ENCODE results near the gene SGSM2. TPM values are rescaled to one million over a fixed set of nuclear protein-coding genes. Genes with fewer than 3 reads are reported as not detected.
A peak's percentile ranks its signal among the peaks of the same experiment; 100 is the strongest.

SGSM2 gene
- total RNA-seq, 1 donor from 2014 or later: 127 TPM

DNA sequence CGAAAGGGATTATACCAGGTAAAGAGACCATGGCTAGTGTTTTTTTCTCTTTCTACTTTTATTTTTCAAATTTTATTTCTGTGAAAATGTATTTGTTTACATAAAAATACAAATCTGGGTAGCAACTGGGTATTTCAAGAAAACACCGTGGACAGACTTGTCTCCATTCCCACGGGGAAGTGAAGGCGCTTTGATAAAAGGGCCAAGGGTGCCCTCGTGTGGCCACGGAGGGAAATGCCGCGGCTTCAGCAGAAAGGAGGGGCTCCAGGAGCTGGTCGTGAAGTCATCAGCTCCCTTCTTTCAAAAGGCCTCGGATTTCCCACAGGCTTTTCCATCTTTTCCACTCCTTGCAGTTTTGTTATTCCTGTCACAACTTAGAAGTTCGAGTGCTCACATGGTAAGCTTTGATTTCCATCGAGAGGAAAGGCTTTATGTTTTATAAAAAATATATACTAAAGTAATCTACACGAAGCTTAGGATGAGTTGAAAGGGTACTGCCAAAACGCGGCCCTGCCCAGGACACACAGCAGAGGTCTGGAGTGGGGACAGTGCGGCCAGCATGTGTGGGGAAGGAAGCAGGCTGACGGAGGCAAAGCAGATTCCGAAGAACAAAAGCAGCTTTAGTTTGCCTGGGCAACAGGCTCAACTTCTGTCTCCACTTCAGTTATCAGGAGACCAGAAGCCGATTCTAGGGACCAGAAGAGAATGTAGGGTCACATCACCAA, 78.9 kb downstream of the SGSM2 start:
- H3K27ac Mint-ChIP-seq: no peak overlapping the region
- no peak overlapping the region for H3K4me3 Mint-ChIP-seq (ENCODE audit: low read depth)
- no peaks in the 10 kb centered on the region for H3K27me3 Mint-ChIP-seq
- peak; percentile 91 for DNase-seq (ENCODE audit: low spot score, unreplicated experiment)
- H3K9me3 Mint-ChIP-seq (ENCODE audit: low read depth): no peaks in the 10 kb centered on the region
- H3K4me1 Mint-ChIP-seq (ENCODE audit: low read depth): no peaks in the 10 kb centered on the region
- TF ChIP-seq, protein P1, sequence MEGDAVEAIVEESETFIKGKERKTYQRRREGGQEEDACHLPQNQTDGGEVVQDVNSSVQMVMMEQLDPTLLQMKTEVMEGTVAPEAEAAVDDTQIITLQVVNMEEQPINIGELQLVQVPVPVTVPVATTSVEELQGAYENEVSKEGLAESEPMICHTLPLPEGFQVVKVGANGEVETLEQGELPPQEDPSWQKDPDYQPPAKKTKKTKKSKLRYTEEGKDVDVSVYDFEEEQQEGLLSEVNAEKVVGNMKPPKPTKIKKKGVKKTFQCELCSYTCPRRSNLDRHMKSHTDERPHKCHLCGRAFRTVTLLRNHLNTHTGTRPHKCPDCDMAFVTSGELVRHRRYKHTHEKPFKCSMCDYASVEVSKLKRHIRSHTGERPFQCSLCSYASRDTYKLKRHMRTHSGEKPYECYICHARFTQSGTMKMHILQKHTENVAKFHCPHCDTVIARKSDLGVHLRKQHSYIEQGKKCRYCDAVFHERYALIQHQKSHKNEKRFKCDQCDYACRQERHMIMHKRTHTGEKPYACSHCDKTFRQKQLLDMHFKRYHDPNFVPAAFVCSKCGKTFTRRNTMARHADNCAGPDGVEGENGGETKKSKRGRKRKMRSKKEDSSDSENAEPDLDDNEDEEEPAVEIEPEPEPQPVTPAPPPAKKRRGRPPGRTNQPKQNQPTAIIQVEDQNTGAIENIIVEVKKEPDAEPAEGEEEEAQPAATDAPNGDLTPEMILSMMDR (IDR thresholded peaks at IDR 0.05; ENCODE audit: unreplicated experiment): peak; percentile 97
- H3K36me3 Mint-ChIP-seq (ENCODE audit: insufficient read depth): peaks cover 11% of the 10 kb centered on the region

DNA sequence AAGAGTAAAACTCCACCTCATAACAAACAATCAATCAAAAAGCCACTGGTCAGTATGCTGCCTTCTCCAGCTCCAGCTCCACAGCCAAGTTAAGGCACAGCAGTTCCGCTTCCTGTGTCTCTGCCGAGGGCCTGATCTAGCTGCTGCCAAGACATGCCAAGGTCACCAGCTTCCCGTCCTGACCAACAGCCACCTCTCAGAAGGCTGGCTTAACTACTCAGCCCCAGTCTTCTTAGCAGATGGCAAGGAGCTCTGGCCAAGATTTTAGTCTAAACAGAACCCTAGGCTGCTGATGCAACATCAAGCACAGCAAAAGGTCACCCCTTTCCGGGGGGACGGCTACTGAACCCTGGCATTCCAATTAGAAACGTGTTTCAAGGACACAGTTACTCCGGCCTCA, 81.3 kb downstream of the SGSM2 start:
- no peak overlapping the region for H3K4me3 Mint-ChIP-seq (ENCODE audit: low read depth)
- H3K27me3 Mint-ChIP-seq: no peaks in the 10 kb centered on the region
- peaks cover 10% of the 10 kb centered on the region for H3K36me3 Mint-ChIP-seq (ENCODE audit: insufficient read depth)
- no peak for DNase-seq (ENCODE audit: low spot score, unreplicated experiment)
- H3K4me1 Mint-ChIP-seq (ENCODE audit: low read depth): no peaks in the 10 kb centered on the region
- no peaks in the 10 kb centered on the region for H3K9me3 Mint-ChIP-seq (ENCODE audit: low read depth)
- H3K27ac Mint-ChIP-seq: no peak overlapping the region
- TF ChIP-seq, protein P1 (IDR thresholded peaks at IDR 0.05; ENCODE audit: unreplicated experiment): no peak

DNA sequence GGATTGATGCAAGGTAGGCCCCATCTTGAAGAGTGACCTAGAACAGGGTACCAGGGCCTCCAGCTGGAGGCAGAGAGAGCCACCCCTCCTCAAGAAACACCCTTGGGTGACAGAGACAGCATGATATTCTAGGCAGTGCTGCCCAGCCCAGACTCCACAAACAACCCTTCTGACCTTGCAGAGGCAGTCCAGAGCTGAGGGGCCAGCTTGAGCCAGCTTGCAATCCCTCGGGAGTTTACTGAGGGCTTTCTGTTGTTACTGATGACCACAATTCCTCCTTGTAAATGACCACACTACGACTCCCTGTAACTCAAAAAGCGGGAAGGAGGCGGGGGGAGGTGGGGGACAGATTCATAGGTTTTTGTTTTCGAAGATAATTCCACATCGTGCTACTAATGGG, 82.2 kb downstream of the SGSM2 start:
- TF ChIP-seq, protein P1 (IDR thresholded peaks at IDR 0.05; ENCODE audit: unreplicated experiment): no peak
- Mint-ChIP-seq H3K36me3 (ENCODE audit: insufficient read depth) (peaks cover 5% of the 10 kb centered on the region), H3K9me3 (ENCODE audit: low read depth) (no peaks in the 10 kb centered on the region), H3K4me1 (ENCODE audit: low read depth) (no peaks in the 10 kb centered on the region), H3K27me3 (no peaks in the 10 kb centered on the region), H3K27ac (no peak overlapping the region), H3K4me3 (ENCODE audit: low read depth) (no peak overlapping the region)
- no peak for DNase-seq (ENCODE audit: low spot score, unreplicated experiment)

DNA sequence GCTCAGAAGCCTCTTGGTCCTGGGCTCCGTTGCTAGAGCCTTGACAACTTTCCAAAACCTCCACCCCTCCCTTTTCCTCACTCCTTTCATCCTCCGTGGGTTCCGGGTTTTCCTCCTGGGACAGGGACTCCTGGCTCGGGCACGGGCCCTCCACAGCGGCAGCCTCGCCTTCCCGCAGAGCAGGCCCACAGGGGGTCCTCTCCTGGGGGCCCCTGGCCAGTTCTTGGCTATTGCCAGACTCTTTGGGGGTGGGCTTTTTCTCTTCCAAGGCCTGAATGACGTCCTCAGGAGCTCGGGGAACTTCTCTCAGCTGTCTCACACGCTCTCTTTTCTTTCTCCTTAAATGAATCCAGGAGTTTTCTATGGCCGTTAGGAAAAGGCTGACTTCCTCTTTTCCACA, 82.9 kb downstream of the SGSM2 start:
- no peak overlapping the region for H3K27ac Mint-ChIP-seq
- H3K4me1 Mint-ChIP-seq (ENCODE audit: low read depth): no peaks in the 10 kb centered on the region
- peaks cover 9% of the 10 kb centered on the region for H3K36me3 Mint-ChIP-seq (ENCODE audit: insufficient read depth)

DNA sequence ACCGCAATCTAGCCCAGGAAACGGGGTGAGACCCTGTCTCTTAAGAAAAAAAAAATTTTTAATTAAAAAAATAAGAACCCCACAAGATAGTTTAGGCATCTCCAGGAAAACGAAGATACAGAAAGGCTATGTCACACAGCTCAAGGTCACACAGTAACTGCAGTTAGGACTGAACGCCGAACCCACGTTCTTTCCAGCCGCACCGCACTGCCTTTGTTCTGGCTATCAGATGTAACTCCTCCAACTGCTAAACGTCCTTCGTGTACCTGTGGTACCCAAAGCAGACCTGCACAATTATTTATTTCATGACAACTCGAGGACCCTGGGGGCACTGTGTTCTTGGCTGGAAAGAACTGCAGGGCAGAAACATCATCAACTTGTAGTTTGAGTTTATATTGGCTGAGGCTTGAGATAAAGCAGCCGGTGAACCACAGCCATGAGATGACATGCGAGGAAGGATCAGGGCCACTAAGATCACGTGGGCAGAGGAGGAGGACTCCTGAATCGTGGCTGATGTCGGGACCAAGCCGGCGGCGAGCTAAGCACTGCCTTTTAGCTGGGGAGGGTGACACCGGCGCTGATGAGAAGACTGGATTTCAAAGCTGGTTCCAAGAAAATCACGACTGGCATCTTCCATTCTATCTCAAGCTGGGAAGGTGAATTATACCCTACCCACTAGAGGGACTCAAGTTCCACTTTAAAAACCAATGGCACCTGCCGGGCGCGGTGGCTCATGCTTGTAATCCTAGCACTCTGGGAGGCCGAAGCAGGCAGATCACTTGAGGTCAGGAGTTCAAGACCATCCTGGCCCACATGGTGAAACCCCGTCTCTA, 84.2 kb downstream of the SGSM2 start:
- no peak for DNase-seq (ENCODE audit: low spot score, unreplicated experiment)
- Mint-ChIP-seq H3K36me3 (ENCODE audit: insufficient read depth) (peaks cover 13% of the 10 kb centered on the region), H3K4me3 (ENCODE audit: low read depth) (no peak overlapping the region), H3K4me1 (ENCODE audit: low read depth) (no peaks in the 10 kb centered on the region), H3K27me3 (no peaks in the 10 kb centered on the region), H3K9me3 (ENCODE audit: low read depth) (no peaks in the 10 kb centered on the region), H3K27ac (no peak overlapping the region)
- TF ChIP-seq, protein P1 (IDR thresholded peaks at IDR 0.05; ENCODE audit: unreplicated experiment): peak; percentile 19

More for the DNA sequence above, 82.9 kb downstream of the SGSM2 start:
- TF ChIP-seq, protein P1 (IDR thresholded peaks at IDR 0.05; ENCODE audit: unreplicated experiment): no peak
- DNase-seq (ENCODE audit: low spot score, unreplicated experiment): no peak
- Mint-ChIP-seq H3K4me3 (ENCODE audit: low read depth) (no peak overlapping the region), H3K27me3 (no peaks in the 10 kb centered on the region), H3K9me3 (ENCODE audit: low read depth) (no peaks in the 10 kb centered on the region)
